Heart left ventricle (tissue), 16 donors: ENCODE measurements around the gene B3GAT1. TPM values are rescaled to one million over a fixed set of nuclear protein-coding genes. Genes with fewer than 3 reads are reported as not detected.

ENCODE experiments used
- ATAC-seq, 4 donors: fragments of 200-7000 bp; cut with Tn5 transposase; one replicate each; pipeline ENCODE4 v1.9.1; 2020 to 2022; ENCODE audit warnings: moderate library complexity in 4 of 4, mild to moderate bottlenecking in 3 of 4, moderate number of reproducible peaks in 1 of 4
- DNase-seq, 5 donors: peaks; one replicate each; pipeline ENCODE4 v3.0.0-alpha.2; 2020
- H3K27ac ChIP-seq, 12 donors: fragments of 200-600 bp; sonication (generic) in 4 of 12; one replicate each; pipeline versions ENCODE4 v1.5.0 to v1.8.0; 2016 to 2022; ENCODE audit warnings: mild to moderate bottlenecking in 2 of 12
- H3K27me3 ChIP-seq, 9 donors: fragments of 200-600 bp; sonication (generic) in 2 of 9; one replicate each; pipeline versions ENCODE4 v1.5.1 to v1.8.0; 2016 to 2022; ENCODE audit warnings: mild to moderate bottlenecking in 3 of 9
- H3K36me3 ChIP-seq, 9 donors: fragments of 200-600 bp; sonication (generic) in 2 of 9; one replicate each; pipeline versions ENCODE4 v1.5.0 to v1.8.0; 2018 to 2022; ENCODE audit warnings: mild to moderate bottlenecking in 2 of 9
- H3K4me1 ChIP-seq, 12 donors: fragments of 200-600 bp; sonication (generic) in 4 of 12; one replicate each; pipeline versions ENCODE4 v1.5.0 to v1.8.0; 2016 to 2022; ENCODE audit warnings: mild to moderate bottlenecking in 3 of 12
- H3K4me3 ChIP-seq, 12 donors: fragments of 200-600 bp; sonication (generic) in 4 of 12; one replicate each; pipeline versions ENCODE4 v1.5.0 to v1.8.0; 2017 to 2022; ENCODE audit warnings: mild to moderate bottlenecking in 9 of 12, moderate library complexity in 4 of 12
- H3K9me3 ChIP-seq, 12 donors: fragments of 200-600 bp; sonication (generic) in 4 of 12; one replicate each; pipeline versions ENCODE4 v1.5.0 to v1.8.0; 2016 to 2022; ENCODE audit warnings: mild to moderate bottlenecking in 1 of 12
- POLR2A ChIP-seq, 2 donors: fragments of 450-650 bp; IDR thresholded peaks; one replicate each; pipeline ENCODE4 v1.6.1; 2017; ENCODE audit warnings: antibody characterized with exemption in 2 of 2, mild to moderate bottlenecking in 2 of 2, moderate library complexity in 2 of 2
- WGBS, 4 donors: extraction: QIAGEN DNeasy Blood & Tissue Kit in 2 of 4; methylation state at CpG; one replicate each; pipeline versions ENCODE4 v1.1.5 to v1.1.7; 2013 to 2018; 5-methylcytosine and 5-hydroxymethylcytosine counted together
- intact Hi-C, 10 donors: fragments of 100-400 bp; cut with DNase I; formaldehyde crosslinking; loops; one replicate each; pipeline versions ENCODE4 v1.11.1 to v1.14.2; 2022
- polyA plus RNA-seq, 2 donors: library from polyadenylated mRNA; stranded (reverse); fragments of 200-250 nt; gene quantifications; one replicate each; pipeline ENCODE4 v1.2.3, GENCODE V29; 2013
- total RNA-seq, 9 donors: library from RNA; depleted of rRNA in 2 of 9; stranded (reverse); fragments of >200 nt in 2 of 9; fragmentation: NEBNext Ultra II Directional in 3 of 9; extraction: Animal tissue kit (Norgen Biotek cat#: 25700) in 3 of 9; gene quantifications; one replicate each; pipeline versions ENCODE4 v1.1.0 to v1.2.4, GENCODE V29; 2016 to 2023
- TF ChIP-seq, protein P1 (sequence below), 12 donors: fragments of 200-600 bp; sonication (generic) in 4 of 12; IDR thresholded peaks; one replicate each; pipeline versions ENCODE4 v1.5.0 to v1.8.0; 2018 to 2022; ENCODE audit warnings: antibody characterized with exemption in 12 of 12, mild to moderate bottlenecking in 5 of 12
- donor health status: ischemic (EF 13 %, LVEDD 7.1; RV severe dilation, severe dysfunction).
- donor health status: healthy with polysubstance abuse.
- donor health status: DM: no; HTN: yes; CAD: no.
- donor health status: DM: no; HTN: no; CAD: no.
- donor health status: ischemic (EF 25% LVEDD 6.9; RV normal size, moderate dysfunction).
- donor health status: ischemic (EF 25% LVEDD 5.7; RV mildly dilated, moderate dysfunction).
- donor health status: healthy.
- donor health status: DM: yes; HTN: yes; CAD: no.
- donor health status: ischemic (EF 35%, LVEDD 5.7; RV mildly dilated, moderate dysfunction).
- donor health status: nonischemic (EF 11% LVEDD 7.7; RV severe dilation, severe dysfunction).
- donor health status: DM: yes; HTN: yes; CAD: no.
- donor health status: PGD.
- donor health status: ischemic (EF 29% LVEDD 5.4; RV normal size, mild dysfunction).
- donor health status: nonischemic (EF 23%, LVEDD 6.1; RV moderate dilation, normal function).

The B3GAT1 gene
- total and polyA plus RNA-seq, 11 donors: 0.04 to 0.64 (median 0.09) TPM; not detected in 4

DNA sequence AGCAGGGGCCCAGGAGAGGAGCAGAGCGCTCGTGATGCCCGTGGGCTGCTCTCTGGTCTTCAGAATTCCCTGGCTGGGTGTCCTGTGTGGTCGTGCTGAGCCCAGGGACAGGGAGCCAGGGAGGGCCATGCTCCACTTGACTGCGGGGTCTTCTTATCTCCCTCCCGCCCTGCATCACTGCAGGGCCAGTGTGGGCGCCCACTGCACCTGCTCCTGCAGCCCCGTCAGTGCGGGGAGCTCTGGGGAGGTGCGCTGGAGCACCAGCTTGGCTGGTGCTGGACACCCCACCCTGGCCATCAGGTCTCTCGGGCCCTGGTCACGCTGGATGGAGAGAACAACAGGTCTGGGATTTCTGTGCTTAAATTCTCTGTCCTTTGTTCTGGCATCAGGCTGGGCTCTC, 31.8 kb downstream of the B3GAT1 start:
- H3K9me3 ChIP-seq: no peaks in the 10 kb centered on the region
- no peaks in the 10 kb centered on the region for H3K4me1 ChIP-seq
- H3K36me3 ChIP-seq: no peaks in the 10 kb centered on the region
- intact Hi-C loops: loop anchor here in 1 of 10 donors (10.0 kb wide), 1 partner anchor 55 kb away; no protein-coding TSS in a partner anchor
- no peak for ATAC-seq
- DNase-seq: no peak
- no peak overlapping the region for H3K4me3 ChIP-seq
- no peak overlapping the region for H3K27ac ChIP-seq
- TF ChIP-seq, protein P1, sequence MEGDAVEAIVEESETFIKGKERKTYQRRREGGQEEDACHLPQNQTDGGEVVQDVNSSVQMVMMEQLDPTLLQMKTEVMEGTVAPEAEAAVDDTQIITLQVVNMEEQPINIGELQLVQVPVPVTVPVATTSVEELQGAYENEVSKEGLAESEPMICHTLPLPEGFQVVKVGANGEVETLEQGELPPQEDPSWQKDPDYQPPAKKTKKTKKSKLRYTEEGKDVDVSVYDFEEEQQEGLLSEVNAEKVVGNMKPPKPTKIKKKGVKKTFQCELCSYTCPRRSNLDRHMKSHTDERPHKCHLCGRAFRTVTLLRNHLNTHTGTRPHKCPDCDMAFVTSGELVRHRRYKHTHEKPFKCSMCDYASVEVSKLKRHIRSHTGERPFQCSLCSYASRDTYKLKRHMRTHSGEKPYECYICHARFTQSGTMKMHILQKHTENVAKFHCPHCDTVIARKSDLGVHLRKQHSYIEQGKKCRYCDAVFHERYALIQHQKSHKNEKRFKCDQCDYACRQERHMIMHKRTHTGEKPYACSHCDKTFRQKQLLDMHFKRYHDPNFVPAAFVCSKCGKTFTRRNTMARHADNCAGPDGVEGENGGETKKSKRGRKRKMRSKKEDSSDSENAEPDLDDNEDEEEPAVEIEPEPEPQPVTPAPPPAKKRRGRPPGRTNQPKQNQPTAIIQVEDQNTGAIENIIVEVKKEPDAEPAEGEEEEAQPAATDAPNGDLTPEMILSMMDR (IDR thresholded peaks at IDR 0.05): no peak
- TF ChIP-seq POLR2A (IDR thresholded peaks at IDR 0.05): no peak
- 72 to 86% (median 74%) methylated on average over 8 to 12 of the region's 12 CpGs for WGBS, 4 donors
- H3K27me3 ChIP-seq: peaks cover 0 to 8% (median 0%) of the 10 kb centered on the region in 9 donors

DNA sequence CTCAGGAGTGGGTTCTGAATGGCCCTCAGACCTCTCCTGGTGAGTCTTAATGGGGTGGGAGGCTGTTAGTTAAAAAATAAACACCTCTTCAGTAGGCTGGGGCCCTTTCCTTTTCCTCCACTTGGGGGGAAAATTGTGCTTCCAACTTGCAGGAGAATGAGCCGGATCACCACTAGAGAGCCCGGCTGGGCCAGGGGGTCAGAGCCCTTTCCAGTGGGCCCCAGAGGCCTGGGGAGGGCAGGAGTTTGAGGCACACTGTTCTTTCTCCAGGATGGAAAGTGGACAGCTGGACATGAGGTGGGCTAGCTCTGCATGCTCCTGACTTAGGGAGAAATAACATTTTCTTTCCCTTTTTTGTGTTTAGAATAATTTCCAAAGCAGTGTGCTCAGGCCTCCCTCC, 32.8 kb downstream of the B3GAT1 start:
- no peak overlapping the region for H3K27ac ChIP-seq
- no peaks in the 10 kb centered on the region for H3K4me1 ChIP-seq
- no peaks in the 10 kb centered on the region for H3K36me3 ChIP-seq
- H3K9me3 ChIP-seq: no peaks in the 10 kb centered on the region
- H3K4me3 ChIP-seq: no peak overlapping the region
- intact Hi-C loops: no loop called here
- WGBS, 4 donors: 53 to 86% (median 69%) methylated on average over 2 of the region's 2 CpGs
- peaks cover 0 to 11% (median 0%) of the 10 kb centered on the region in 9 donors for H3K27me3 ChIP-seq
- DNase-seq: no peak
- TF ChIP-seq POLR2A (IDR thresholded peaks at IDR 0.05): no peak
- TF ChIP-seq, protein P1 (IDR thresholded peaks at IDR 0.05): no peak
- ATAC-seq: no peak

- H3K4me3 ChIP-seq: no peak overlapping the region
- ATAC-seq (no peak), DNase-seq (peak in 2 of 5 donors; percentile 7 to 44)
- no peaks in the 10 kb centered on the region for H3K36me3 ChIP-seq
- TF ChIP-seq, protein P1 (IDR thresholded peaks at IDR 0.05): no peak
- no peak for TF ChIP-seq POLR2A (IDR thresholded peaks at IDR 0.05)
- no peaks in the 10 kb centered on the region for H3K9me3 ChIP-seq
- H3K27me3 ChIP-seq: peaks cover 0 to 11% (median 0%) of the 10 kb centered on the region in 9 donors
- no peaks in the 10 kb centered on the region for H3K4me1 ChIP-seq
- intact Hi-C loops: no loop called here
- WGBS, 4 donors: 75 to 83% (median 82%) methylated on average over 13 to 14 of the region's 14 CpGs
- H3K27ac ChIP-seq: no peak overlapping the region
These were observed 34.2 kb downstream of the B3GAT1 start for GRCh38 chr11:134377876-134378275.

GRCh38 chr11:134376150-134376921, 35.7 kb downstream of the B3GAT1 start:
- intact Hi-C loops: no loop called here
- ATAC-seq: no peak
- peak in 2 of 5 donors; percentile 4 to 13 for DNase-seq

More at GRCh38 chr11:134376150-134376921, 35.7 kb downstream of the B3GAT1 start:
- H3K27me3 ChIP-seq: peaks cover 0 to 12% (median 0%) of the 10 kb centered on the region in 9 donors
- no peak for TF ChIP-seq POLR2A (IDR thresholded peaks at IDR 0.05)
- TF ChIP-seq, protein P1 (IDR thresholded peaks at IDR 0.05): no peak
- no peaks in the 10 kb centered on the region for H3K36me3 ChIP-seq
- H3K4me1 ChIP-seq: no peaks in the 10 kb centered on the region
- H3K4me3 ChIP-seq: no peak overlapping the region
- no peak overlapping the region for H3K27ac ChIP-seq
- no peaks in the 10 kb centered on the region for H3K9me3 ChIP-seq
- WGBS, 4 donors: 65 to 92% (median 70%) methylated on average over 12 to 18 of the region's 18 CpGs
